Pulmonary artery endothelial cell (primary cell): Measurements from ENCODE around the gene UGT1A6. TPM values are rescaled to one million over a fixed set of nuclear protein-coding genes. Genes with fewer than 3 reads are reported as not detected.
"Not testable (repeated sequence)": the region's sequence is repeated elsewhere in the genome, so short reads cannot be mapped to it uniquely, and the experiment has no call there.

Experiments
- DNase-seq: peaks from one replicate; pipeline ENCODE4 v3.0.0-alpha.2; 2011; ENCODE audit warnings: low read depth, low spot score
- total RNA-seq: library from RNA; depleted of rRNA; stranded (reverse); fragments of >200 nt; gene quantifications from 2 replicates; pipeline ENCODE4 v1.2.3, GENCODE V29; 2014

The UGT1A6 gene
- total RNA-seq, 1 donor from 2014 or later = not detected

- no peak for DNase-seq
These were observed 5.8 kb upstream of the UGT1A6 start for GRCh38 chr2:233686928-233687327.

GRCh38 chr2:233688341-233688740 lies 4.3 kb upstream of the UGT1A6 start:
- no peak for DNase-seq

GRCh38 chr2:233689031-233689430 lies 3.7 kb upstream of the UGT1A6 start:
- DNase-seq = no peak

- DNase-seq = peak; percentile 91
These were observed 3.2 kb upstream of the UGT1A6 start for GRCh38 chr2:233689501-233689900.

DNA sequence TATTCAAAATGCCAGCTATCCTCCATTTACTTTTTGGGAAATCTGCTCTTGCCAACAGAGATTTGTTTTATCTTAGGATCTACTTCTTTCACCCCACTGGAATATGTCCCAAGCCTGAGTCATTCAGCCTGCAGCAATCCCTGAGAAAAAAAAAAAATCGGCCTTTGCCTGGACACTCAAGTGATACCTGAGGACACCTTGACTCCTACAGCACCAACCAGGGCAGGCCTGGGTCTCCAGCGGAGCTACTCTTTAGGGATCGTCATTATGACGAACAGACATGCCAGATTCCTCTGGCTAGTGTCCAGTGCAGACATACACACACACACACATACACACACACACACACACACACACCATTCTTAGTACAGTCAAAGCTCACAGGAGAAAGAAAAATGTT lies 2.2 kb upstream of the UGT1A6 start:
- no peak for DNase-seq

DNA sequence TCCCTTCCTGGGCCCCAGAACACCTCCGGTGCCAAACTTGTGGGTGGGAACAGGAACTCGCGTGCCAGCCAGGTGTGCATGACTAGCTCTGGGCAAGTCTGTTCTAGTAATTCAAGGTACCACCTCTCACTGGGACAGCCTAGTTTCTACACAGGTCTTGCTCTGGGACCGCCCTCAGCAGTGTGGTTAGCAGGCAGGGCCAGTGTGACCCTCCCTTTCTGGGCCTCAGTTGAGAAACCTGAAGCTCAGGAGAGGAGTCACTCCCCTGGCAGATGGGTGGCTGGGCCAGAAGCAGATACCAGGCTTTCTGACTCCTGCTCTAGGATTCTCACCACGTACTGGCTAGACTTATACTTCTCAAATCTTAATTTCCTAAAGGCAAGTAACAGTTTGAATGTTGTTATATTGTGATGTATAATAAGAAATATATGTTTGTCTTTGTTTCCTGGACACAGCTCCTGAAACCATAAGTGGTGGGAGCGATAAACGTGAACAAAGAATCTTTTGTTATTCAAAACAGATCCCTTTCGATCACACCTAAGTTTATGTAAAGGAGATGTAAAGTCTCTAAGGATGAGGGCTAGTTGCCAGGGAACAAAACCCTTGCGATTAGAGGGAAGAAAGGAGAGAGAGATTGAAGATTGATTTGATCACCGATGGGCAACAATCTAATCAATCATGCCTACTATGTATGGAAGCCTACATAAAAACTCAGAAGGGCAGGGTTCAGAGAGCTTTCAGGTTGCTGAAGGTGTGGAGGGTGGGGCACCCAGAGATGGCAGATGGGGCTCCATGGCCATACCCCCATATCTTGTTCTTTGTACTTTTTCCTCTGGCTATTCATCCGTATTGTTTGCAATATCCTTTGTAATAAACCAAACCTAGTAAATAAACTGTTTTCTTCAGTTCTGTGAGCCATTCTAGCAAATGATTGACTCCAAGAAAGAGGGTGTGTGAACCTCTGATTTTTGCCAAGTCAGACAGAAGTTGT lies 952 bp upstream of the UGT1A6 start:
- DNase-seq = no peak

DNA sequence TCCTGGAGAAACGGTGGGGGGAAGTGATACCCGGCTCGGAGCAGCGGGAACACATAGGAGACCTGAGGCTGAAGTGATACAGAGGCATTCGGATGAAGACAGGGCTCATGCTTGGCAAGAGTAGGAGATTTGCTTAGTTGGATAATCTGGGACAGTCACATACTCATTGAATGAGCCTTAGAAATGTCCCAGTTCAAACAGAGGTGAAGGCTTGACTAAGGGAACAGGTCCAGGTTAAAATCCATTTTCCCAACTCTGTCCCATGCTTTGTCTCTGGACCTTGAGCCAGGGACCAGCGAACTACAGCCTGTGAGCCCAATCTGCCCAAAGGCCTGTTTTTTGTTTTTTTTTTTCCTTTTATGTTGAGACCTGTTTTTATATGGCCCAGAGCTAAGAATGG lies 1.3 kb downstream of the UGT1A6 start:
- no peak for DNase-seq

DNA sequence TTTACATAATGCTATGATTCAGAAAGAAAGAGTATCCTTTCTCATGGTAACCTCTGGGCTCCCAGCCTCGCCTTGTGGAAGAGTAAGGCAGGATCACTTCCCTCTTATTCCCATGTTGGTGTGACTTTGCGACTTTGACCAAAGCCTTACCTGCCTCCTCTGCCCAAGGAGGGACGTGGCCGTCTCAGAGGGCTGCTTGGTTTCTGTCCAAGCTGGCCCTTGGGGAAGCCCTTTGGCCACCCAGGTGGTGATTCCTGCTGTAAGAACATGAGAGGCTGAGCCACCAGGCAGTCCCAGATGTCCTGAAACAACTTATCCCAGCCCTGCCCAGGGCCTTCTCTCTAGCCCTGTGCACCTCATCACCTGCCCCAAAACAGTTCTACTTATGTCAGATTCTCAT lies 6.0 kb downstream of the UGT1A6 start:
- DNase-seq = no peak

GRCh38 chr2:233699424-233700027 lies 6.8 kb downstream of the UGT1A6 start:
- no peak for DNase-seq

- DNase-seq = peak; percentile 64
These were observed 7.4 kb downstream of the UGT1A6 start for GRCh38 chr2:233700028-233700635.

- DNase-seq = not testable (repeated sequence)
These were observed 8.2 kb downstream of the UGT1A6 start for GRCh38 chr2:233700842-233701241.

GRCh38 chr2:233702238-233702637 lies 9.5 kb downstream of the UGT1A6 start:
- no peak for DNase-seq

- DNase-seq = no peak
These were observed 13.3 kb downstream of the UGT1A6 start for GRCh38 chr2:233705911-233706506.

- no peak for DNase-seq
These were observed 14.0 kb downstream of the UGT1A6 start for GRCh38 chr2:233706720-233707119.

DNA sequence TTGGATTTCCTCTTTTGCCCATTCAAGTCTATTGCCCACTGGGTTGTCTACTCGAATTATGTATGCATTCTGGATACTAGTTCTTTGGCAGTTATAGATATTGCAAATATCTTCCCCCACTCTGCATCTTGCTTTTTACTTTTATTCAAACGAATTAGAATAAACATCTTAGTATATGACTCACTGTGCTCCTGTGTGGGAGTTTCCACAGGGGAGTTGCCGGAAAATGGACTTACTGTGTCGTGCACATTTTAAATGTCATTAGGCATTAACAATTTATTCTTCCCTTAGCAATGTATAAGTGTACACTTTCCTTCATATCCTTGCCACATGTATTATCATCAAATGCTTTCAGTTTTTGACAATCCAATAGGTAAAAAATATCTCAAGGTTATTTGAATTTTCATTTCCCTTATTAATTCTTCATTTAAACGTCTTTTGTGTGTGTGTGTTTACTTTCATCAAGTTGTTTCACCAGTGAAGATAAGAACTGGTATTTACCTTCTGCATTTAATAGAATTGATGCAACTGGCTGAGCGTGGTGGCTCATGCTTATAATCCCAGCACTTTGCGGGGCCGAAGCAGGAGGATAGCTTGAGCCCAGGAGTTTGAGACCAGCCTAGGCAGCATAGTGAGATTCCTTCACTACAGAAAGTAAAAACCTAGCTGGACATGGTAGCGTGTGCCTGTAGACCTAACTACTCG lies 15.4 kb downstream of the UGT1A6 start:
- DNase-seq = no peak

- no peak for DNase-seq
These were observed 16.3 kb downstream of the UGT1A6 start for GRCh38 chr2:233708942-233709341.

GRCh38 chr2:233711312-233712008 lies 18.8 kb downstream of the UGT1A6 start:
- DNase-seq = no peak

DNA sequence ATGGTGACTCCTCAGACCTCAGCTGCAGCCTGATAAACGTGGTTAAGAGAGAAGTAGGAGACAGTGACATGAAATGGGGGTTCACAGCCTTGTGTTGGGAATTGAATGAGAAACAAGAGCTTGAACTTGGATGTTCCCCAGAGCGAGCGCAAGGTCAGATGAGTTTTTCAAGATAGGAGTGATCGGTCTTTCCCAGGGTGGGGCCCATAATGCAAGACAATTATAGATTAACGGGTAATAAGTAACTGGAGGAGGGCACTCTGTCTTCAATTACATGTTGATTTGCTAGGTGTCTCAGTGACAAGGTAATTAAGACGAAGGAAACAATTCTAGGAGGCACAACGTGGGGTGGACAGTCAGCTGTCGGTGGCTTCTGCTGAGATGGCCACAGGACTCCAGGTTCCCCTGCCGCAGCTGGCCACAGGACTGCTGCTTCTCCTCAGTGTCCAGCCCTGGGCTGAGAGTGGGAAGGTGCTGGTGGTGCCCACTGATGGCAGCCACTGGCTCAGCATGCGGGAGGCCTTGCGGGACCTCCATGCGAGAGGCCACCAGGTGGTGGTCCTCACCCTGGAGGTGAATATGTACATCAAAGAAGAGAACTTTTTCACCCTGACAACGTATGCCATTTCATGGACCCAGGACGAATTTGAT lies 20.0 kb downstream of the UGT1A6 start, which contains the start of gene UGT1A5:
TSS of gene UGT1A5 (plus strand) at position 297 of the 651 bp plus-strand sequence. CDS start at position 382, 85 bp downstream.
- no peak for DNase-seq

GRCh38 chr2:233713262-233713615 lies 20.5 kb downstream of the UGT1A6 start:
- DNase-seq = no peak

GRCh38 chr2:233714121-233714520 lies 21.4 kb downstream of the UGT1A6 start:
- DNase-seq = no peak
